Activated T-helper 1 cell treated with anti-CD3 and anti-CD28 coated beads, Interleukin-12 subunit alpha, Interleukin-12 subunit beta, Interleukin-2, Interleukin-4 antibody, amounts not matched to agents 30 ng/mL and 10 ng/mL and 1 ng/mL, durations not matched to agents 14 hours and 24 hours and 36 hours (primary cell): Measurements from ENCODE around the gene PCBD1. TPM values are rescaled to one million over a fixed set of nuclear protein-coding genes. Genes with fewer than 3 reads are reported as not detected.
"Not testable (repeated sequence)": the region's sequence is repeated elsewhere in the genome, so short reads cannot be mapped to it uniquely, and the experiment has no call there.

Experiments used
- DNase-seq: peaks from one replicate; pipeline ENCODE4 v3.0.0; 2021; ENCODE audit warnings: low spot score
- H3K27ac Mint-ChIP-seq: one replicate; pipeline ENCODE4 v1.8.0; 2021; ENCODE audit warnings: mild to moderate bottlenecking, mixed read lengths
- H3K27me3 Mint-ChIP-seq: one replicate; pipeline ENCODE4 v1.8.0; 2022; ENCODE audit warnings: mild to moderate bottlenecking, moderate library complexity, mixed read lengths; ENCODE audit not compliant: insufficient read depth
- H3K36me3 Mint-ChIP-seq: one replicate; pipeline ENCODE4 v1.8.0; 2021; ENCODE audit warnings: low read depth, mixed read lengths
- H3K4me1 Mint-ChIP-seq: one replicate; pipeline ENCODE4 v1.8.0; 2021; ENCODE audit warnings: low read depth, mixed read lengths
- H3K4me3 Mint-ChIP-seq: one replicate; pipeline ENCODE4 v1.8.0; 2021; ENCODE audit warnings: mild to moderate bottlenecking, moderate library complexity, mixed read lengths
- H3K9me3 Mint-ChIP-seq: one replicate; pipeline ENCODE4 v1.8.0; 2021; ENCODE audit warnings: mixed read lengths
- intact Hi-C: fragments of 100-400 bp; cut with micrococcal nuclease; formaldehyde crosslinking; loops from one replicate; pipeline ENCODE4 v1.15.1; 2024
- total RNA-seq: library from RNA; stranded (reverse); gene quantifications from 2 replicates; pipeline ENCODE4 v1.2.3, GENCODE V29; 2022

Gene PCBD1
- total RNA-seq, 1 donor from 2014 or later: 49.3 TPM

DNA sequence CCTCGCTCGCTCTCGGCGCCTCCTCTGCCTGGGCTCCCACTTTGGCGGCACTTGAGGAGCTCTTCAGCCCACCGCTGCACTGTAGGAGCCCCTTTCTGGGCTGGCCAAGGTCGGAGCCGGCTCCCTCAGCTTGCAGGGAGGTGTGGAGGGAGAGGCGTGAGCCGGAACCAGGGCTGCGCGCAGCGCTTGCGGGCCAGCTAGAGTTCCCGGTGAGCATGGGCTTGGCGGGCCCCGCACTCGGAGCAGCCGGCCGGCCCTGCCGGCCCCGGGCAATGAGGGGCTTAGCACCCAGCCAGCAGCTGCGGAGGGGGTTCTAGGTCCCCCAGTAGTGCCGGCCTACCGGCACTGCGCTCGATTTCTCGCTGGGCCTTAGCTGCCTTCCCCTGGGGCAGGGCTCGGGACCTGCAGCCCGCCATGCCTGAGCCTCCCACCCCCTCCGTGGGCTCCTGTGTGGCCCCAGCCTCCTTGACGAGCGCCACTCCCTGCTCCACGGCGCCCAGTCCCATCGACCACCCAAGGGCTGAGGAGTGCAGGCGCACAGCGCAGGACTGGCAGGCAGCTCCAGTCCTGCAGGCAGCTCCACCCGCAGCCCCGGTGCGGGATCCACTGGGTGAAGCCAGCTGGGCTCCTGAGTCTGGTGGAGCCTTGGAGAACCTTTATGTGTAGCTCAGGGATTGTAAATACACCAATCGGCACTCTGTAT, 26.7 kb downstream of the PCBD1 start:
- not testable (repeated sequence) for H3K27ac Mint-ChIP-seq, H3K27me3 Mint-ChIP-seq, H3K9me3 Mint-ChIP-seq, H3K4me3 Mint-ChIP-seq, DNase-seq
- H3K4me1 Mint-ChIP-seq: peaks cover 29% of the 10 kb centered on the region
- intact Hi-C loops: loop anchor here (5.0 kb wide), 1 partner anchor 44 kb away; the partner anchor contains the start of gene SGPL1
- H3K36me3 Mint-ChIP-seq: peaks cover 37% of the 10 kb centered on the region

DNA sequence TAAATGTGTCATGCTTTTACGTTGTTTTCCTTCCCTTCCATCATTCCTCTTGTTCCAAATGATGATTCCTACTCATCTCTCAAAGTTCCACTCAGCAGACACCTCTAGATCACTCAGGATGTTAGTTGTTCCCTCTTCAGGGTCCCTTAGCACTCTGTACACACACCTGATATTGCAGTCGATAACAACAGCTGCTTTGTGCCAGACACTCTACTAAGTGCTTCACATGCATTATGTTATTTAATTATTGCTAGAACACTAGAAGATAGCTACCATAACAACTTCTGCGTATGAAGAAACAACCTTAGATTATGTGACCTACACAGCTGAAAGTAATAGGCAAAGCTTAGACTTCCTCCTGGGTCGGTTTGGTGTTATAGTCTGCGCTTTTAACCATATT, 29.6 kb downstream of the PCBD1 start:
- no peaks in the 10 kb centered on the region for H3K27me3 Mint-ChIP-seq
- no peak overlapping the region for H3K27ac Mint-ChIP-seq
- peaks cover 31% of the 10 kb centered on the region for H3K36me3 Mint-ChIP-seq
- H3K4me1 Mint-ChIP-seq: peaks cover 16% of the 10 kb centered on the region
- no peak overlapping the region for H3K4me3 Mint-ChIP-seq
- intact Hi-C loops: no loop called here
- H3K9me3 Mint-ChIP-seq: no peaks in the 10 kb centered on the region
- DNase-seq: no peak

DNA sequence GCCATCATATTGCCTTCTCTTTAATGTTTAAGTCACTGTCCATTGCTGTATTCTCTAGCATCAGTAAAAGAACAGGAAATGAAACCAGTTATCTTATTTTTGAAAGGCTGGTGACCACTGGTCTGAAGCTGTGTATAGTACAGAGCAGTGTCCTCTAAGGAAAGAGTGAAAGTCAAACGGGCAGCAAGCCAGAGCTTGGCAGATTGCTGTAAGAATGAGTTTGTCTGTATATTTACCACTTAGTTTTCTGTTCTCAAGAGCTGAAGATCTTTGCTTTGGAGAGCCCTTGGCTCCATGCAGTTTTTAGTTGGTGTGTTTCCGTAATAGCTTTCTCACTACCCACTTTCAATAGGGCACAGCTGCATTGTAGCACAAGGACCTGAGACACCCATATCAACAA, 31.9 kb downstream of the PCBD1 start:
- DNase-seq: no peak
- Mint-ChIP-seq H3K27ac (no peak overlapping the region), H3K9me3 (no peaks in the 10 kb centered on the region), H3K4me1 (peaks cover 12% of the 10 kb centered on the region), H3K27me3 (no peaks in the 10 kb centered on the region), H3K4me3 (no peak overlapping the region), H3K36me3 (peaks cover 30% of the 10 kb centered on the region)
- intact Hi-C loops: no loop called here

DNA sequence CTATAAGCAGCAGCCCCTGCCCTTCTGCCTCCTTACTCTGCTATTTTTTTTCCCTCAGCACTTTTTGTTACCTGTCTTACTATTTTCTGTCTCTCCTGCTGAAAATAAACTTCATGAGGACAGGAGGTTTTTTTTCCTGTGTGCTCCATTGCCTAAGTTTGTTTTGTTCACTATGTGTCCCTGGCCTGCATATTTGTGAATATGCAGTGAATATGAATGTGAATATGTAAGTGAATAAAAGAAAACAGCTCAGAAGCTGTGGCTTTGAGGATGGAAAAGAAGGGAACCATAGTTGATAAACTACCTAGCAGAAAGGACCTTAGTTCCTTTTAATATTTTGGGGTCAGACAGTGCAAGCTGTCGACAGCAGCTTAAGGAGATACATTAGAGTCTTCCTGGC, 34.9 kb downstream of the PCBD1 start:
- Mint-ChIP-seq H3K27me3 (no peaks in the 10 kb centered on the region), H3K4me1 (peaks cover 12% of the 10 kb centered on the region), H3K27ac (no peak overlapping the region), H3K36me3 (peaks cover 20% of the 10 kb centered on the region), H3K4me3 (no peak overlapping the region), H3K9me3 (no peaks in the 10 kb centered on the region)
- DNase-seq: no peak
- intact Hi-C loops: no loop called here

DNA sequence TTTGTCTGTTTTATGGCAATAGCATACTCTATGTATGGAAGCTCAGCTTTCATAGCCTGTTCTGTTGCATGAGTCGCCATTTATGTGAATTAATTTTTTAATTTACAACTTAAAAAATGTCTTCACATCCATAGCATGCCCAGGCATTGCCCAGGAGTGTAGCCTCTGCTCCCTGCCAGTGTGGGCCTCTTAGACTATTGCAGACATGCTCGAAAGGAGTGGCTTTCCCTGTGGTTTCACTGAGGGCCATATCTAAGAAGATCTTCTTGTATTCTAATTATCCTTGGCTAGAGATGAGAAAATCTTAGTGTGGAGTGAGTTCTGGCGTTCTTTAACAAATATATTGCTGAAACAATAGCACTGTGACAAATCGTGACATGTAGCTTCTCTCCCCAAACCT, 35.3 kb downstream of the PCBD1 start:
- no peak for DNase-seq
- H3K9me3 Mint-ChIP-seq: no peaks in the 10 kb centered on the region
- peaks cover 12% of the 10 kb centered on the region for H3K4me1 Mint-ChIP-seq
- no peaks in the 10 kb centered on the region for H3K27me3 Mint-ChIP-seq
- no peak overlapping the region for H3K4me3 Mint-ChIP-seq
- no peak overlapping the region for H3K27ac Mint-ChIP-seq
- intact Hi-C loops: no loop called here
- peaks cover 19% of the 10 kb centered on the region for H3K36me3 Mint-ChIP-seq

DNA sequence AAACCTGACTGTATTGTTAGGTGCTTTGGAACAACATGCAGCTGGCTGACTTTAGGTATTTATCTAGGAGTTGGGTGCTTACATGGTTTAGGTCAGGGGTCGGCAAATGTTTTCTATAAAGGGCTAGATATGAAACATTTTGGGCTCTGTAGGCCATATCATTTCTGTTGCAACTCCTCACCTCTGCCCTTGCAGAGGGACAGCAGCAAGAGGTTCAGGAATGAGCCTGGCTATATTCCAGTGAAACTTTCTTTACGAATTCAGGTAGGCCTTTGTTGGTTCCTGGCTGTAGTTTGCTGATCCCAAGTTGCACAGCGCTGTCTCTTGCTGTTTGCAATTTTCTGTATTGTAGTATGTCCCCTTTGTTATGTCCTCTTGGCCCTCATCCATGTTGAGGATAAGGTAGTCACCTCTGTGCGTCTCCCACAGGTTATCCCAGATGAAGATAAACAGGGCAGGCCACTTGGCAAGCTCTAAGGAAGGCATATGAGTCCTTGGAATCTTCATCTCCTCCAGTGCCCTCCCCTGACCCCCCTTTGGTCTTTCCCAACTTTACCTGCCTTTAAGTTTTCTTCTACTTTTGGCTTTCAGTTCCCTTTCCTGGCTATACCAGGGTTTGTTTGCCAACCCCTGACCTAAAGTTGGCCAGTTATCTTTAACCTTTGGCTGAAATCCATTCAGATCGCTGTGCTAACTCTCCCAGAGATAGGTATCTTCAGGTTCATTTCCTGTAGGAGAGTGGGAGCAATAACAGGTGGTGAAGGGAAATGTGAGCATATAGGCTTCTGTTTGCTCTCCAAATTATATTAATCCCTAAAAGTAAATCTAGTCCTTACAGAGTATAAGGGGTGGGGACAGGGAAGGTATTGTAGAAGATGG, 36.5 kb downstream of the PCBD1 start:
- intact Hi-C loops: no loop called here
- Mint-ChIP-seq H3K4me3 (no peak overlapping the region), H3K27me3 (no peaks in the 10 kb centered on the region), H3K27ac (no peak overlapping the region), H3K9me3 (no peaks in the 10 kb centered on the region), H3K36me3 (peaks cover 18% of the 10 kb centered on the region), H3K4me1 (peaks cover 11% of the 10 kb centered on the region)
- DNase-seq: no peak

DNA sequence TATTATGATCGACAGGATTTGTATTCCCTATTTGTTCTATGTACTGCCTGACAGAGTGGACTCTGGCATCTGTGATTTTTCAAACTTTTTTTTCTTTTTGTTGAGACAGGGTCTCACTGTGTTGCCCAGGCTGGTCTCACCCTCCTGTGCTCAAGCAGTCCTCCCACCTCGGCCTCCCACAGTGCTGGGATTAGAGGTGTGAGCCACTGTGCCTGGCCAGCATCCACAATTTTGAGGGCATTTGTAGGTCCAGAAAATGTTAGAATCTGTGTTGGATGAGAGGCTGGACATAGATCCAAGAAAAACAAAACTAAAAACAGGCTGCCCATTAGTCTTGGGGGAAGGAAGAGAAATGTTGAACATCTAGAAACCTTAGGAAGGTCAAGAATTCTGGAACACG, 38.3 kb downstream of the PCBD1 start:
- Mint-ChIP-seq H3K36me3 (peaks cover 20% of the 10 kb centered on the region), H3K4me3 (no peak overlapping the region), H3K27ac (no peak overlapping the region), H3K4me1 (peaks cover 7% of the 10 kb centered on the region), H3K9me3 (no peaks in the 10 kb centered on the region), H3K27me3 (no peaks in the 10 kb centered on the region)
- no peak for DNase-seq
- intact Hi-C loops: no loop called here

DNA sequence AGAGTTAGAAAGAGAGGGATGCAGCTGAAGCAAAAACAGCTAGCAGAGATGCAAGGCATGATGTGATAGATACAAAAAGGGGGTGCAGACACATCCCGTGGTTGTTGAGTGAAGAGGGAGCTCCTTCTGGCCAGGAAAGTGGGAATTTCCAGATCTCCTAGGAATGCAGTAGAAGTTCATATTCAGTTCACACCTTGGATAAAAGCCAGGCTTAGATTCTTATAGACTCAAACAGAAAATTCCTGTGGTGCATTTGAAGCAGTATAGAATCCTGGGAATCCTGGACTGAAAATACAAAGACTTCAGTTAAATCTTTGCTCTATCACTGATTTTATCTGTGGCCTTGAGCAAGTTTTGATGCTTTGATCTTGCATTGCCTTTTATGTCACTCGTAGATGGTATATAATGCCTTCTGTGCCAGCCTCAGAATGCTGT, 38.8 kb downstream of the PCBD1 start:
- peaks cover 7% of the 10 kb centered on the region for H3K4me1 Mint-ChIP-seq
- H3K27ac Mint-ChIP-seq: no peak overlapping the region
- no peaks in the 10 kb centered on the region for H3K9me3 Mint-ChIP-seq
- peaks cover 20% of the 10 kb centered on the region for H3K36me3 Mint-ChIP-seq
- no peak overlapping the region for H3K4me3 Mint-ChIP-seq
- H3K27me3 Mint-ChIP-seq: no peaks in the 10 kb centered on the region
- intact Hi-C loops: no loop called here
- no peak for DNase-seq

DNA sequence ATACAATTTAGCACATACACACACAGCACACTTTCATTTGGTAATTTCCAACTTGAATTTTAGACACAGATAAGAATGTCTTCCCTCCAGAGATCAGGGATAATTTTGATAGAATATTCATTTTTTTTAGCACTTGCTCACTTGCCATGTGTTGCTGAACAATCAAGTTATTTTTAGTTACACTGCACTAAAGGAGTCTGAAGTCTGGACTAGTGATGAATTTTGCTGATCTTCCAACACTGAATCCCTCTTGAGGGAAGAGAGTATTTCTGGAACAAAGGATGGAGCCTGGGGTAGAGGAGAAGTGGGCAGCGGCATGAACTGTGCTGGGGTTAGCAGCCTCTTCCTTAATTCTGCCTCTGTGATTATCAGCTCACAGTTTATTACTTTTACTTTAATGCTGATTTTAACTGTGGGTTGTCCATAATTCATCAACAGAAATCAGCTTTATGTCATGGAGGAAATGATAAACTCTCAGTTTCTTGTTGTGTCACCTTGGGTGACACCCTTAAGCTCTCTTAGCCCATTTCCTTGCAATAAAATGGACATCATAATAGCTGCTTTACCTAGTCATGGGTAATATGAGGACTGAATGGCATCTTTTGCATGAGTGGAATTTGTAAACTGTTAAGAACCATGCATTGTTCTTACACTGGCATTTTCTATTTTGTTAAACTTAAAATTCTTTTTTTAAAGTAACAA, 40.6 kb downstream of the PCBD1 start:
- H3K27ac Mint-ChIP-seq: no peak overlapping the region
- H3K27me3 Mint-ChIP-seq: no peaks in the 10 kb centered on the region
- intact Hi-C loops: loop anchor here (1.0 kb wide), 1 partner anchor 15 kb away; no protein-coding TSS in a partner anchor
- no peaks in the 10 kb centered on the region for H3K9me3 Mint-ChIP-seq
- peaks cover 7% of the 10 kb centered on the region for H3K4me1 Mint-ChIP-seq
- H3K4me3 Mint-ChIP-seq: no peak overlapping the region
- no peak for DNase-seq
- H3K36me3 Mint-ChIP-seq: peaks cover 17% of the 10 kb centered on the region

DNA sequence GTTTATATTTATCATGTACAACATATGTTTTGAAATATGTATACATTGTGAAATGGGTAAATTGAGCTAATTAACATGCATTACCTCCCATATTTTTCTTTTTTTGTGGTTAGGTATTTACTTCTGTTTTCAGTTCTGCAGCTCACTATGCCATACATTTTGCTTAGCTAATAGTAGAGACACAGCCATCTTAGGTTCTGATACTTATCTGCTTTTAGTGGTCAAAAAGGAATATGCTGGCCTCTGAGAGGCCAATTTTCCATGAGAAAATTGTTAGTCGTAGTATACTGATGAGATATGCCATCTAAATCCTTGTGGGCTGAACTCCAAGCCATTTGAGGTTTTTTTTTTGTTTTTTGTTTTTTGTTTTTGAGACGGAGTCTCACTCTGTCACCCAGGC, 41.6 kb downstream of the PCBD1 start:
- no peak for DNase-seq
- no peak overlapping the region for H3K4me3 Mint-ChIP-seq
- H3K27ac Mint-ChIP-seq: no peak overlapping the region
- H3K27me3 Mint-ChIP-seq: no peaks in the 10 kb centered on the region
- peaks cover 21% of the 10 kb centered on the region for H3K36me3 Mint-ChIP-seq
- peaks cover 7% of the 10 kb centered on the region for H3K4me1 Mint-ChIP-seq
- H3K9me3 Mint-ChIP-seq: peaks cover 3% of the 10 kb centered on the region
- intact Hi-C loops: no loop called here

DNA sequence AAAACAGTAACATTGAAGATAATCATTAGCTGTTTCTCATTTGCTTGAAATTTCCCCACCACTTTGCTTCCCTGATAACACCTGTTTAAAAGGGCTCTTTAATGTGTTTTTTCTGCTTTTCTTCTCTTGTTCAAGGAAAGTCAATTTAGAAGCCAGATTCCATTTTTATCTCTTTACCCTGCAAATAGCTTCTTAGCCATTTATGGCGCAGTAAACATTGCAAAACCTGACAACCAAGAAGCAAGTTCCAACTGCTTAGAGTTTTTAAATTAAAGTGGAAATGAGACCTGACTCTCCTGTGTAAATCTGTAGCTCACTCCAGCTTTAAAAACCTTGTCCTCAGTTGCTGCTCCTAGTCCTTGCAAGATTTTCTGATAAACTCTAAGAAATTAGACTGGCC, 42.5 kb downstream of the PCBD1 start:
- DNase-seq: no peak
- H3K4me1 Mint-ChIP-seq: peaks cover 9% of the 10 kb centered on the region
- H3K27me3 Mint-ChIP-seq: no peaks in the 10 kb centered on the region
- H3K9me3 Mint-ChIP-seq: peaks cover 4% of the 10 kb centered on the region
- H3K36me3 Mint-ChIP-seq: peaks cover 19% of the 10 kb centered on the region
- H3K4me3 Mint-ChIP-seq: no peak overlapping the region
- intact Hi-C loops: no loop called here
- H3K27ac Mint-ChIP-seq: no peak overlapping the region

DNA sequence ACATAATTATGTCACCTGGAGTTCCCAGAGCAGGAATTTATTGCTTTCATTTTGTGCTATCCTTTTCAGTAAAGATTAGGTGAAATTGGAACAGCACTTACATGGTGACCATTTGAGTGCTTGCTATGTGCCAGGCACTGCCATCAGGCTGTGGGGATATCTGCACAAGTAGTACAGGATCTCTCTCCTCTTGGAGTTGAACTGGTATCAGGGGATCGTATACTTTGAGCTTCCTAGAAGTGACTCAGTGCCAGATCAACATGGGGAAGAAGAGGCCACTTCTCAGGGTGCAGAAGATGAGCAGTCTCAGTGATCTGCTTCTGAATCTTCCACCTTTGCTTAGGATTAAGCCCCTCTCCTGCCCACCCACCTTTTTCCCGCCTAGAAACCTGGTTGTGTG, 43.1 kb downstream of the PCBD1 start:
- intact Hi-C loops: no loop called here

More for the DNA sequence above, 43.1 kb downstream of the PCBD1 start:
- no peaks in the 10 kb centered on the region for H3K27me3 Mint-ChIP-seq
- no peak overlapping the region for H3K4me3 Mint-ChIP-seq
- peaks cover 12% of the 10 kb centered on the region for H3K4me1 Mint-ChIP-seq
- peaks cover 17% of the 10 kb centered on the region for H3K36me3 Mint-ChIP-seq
- H3K27ac Mint-ChIP-seq: no peak overlapping the region
- peaks cover 4% of the 10 kb centered on the region for H3K9me3 Mint-ChIP-seq
- no peak for DNase-seq
